ENCODE results near the gene PPP1R9B.

The PPP1R9B gene

DNA sequence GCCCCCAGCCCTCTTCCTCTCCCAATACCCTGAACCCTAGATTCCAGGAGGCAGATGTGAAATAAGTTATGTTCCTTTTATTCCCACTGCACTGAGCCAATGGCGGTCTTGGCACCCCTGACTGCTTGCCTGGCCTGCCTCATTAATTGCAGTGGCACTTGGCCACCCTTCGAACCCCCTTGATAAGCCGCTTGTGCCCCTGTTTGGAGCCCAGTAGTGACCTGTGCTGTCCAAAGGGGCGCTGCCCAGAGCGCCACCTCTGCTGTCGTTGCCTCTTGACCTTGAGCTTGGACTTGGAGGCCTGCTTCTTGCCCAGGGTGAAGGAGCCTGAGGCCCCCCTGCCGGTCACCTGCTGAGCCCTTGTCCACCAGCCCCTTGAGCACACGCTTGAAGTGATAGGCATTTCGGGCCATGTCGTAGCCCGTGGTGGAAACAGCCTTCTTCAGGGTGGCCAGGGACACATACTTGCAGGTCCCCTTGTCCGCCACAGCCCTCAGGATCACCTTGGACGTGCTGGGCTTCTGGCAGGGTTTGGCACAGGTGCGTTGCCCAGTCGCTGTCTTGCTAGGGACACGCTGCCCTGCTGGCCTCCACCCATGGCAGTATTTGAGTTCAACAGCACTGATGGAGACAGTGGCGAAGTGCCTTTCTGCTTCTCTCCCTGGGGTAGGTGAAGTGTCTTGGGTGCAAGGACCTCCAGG is 21.0 kb upstream of the PPP1R9B start:
- DNase-seq = no peak

DNA sequence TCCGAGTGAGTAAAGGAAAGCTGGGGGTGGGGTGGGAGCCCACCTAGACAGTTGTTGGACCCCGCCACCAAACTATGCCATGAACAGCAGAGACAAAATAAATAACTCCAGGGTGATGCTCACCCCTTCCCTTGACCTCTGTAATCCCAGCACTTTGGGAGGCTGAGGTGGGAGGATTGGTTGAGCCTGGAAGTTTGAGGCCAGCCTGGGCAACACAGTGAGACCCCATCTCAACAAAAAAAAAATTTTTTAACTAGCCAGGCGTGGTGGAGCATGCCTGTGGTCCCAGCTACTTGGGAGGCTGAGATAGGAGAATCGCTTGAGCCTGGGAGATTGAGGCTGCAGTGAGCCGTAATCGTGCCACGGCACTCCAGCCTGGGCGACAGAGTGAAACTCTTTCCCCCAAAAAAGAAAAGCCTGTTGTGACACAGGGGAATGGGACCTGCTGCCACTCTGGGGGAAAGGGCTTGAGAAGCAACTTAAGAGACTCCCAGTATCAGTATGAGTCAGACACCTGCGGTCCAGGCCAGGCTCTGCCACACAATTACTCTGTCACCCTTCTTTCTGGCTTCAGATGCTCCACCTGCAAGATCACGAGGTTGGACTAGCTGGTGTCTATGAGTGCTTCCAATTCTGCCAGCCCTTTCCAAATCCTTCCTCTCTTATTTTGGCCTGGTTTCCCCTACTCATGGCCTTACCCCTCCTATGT is 20.3 kb upstream of the PPP1R9B start:
- no peak for DNase-seq

GRCh38 chr17:50169881-50170459 is 19.5 kb upstream of the PPP1R9B start:
- no peak for DNase-seq

DNA sequence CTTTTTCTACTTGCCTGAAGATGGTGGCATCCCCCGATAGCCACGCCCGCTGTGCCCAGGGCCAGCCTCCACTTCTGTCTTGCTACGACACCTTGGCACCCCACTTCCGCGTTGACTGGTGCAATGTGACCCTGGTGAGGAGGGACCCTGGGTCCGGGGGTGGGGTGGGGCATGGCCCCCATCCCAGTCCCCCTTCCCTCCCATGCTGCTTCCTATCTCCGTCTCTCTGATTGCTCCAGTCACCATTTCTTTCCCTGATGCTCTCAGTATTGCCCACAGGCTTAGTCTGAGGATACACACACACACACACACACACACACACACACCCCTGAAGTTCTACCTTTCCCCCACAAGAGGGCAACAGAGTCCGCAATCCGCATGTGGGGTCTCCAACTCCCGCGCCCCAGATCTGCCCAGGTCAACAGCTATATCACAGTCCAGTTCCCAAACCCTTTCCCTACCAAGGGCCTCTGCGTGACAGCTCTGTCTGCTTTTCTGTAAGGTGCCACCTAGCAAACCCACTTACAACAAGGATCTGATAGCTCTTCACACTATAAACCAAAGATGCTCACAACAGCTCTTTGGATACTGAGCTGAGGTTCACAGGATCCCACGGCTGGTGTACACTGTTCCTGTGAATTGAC is 18.8 kb upstream of the PPP1R9B start:
- peak; percentile 69 for DNase-seq

- no peak for DNase-seq
These were observed 17.8 kb upstream of the PPP1R9B start for GRCh38 chr17:50168319-50168718.

DNA sequence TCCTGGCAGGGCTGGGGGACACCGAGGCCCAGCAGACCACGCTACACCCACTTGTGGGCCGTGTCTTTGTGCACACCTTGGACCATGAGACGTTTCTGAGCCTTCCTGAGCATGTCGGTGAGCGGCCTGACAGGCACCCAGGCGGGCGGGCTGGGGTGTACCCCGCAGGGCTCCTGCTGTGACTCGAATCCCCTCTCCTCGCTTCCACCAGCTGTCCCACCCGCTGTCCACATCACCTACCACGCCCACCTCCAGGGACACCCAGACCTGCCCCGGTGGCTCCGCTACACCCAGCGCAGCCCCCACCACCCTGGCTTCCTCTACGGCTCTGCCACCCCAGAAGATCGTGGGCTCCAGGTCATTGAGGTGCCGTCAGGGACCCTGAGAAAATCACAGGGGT is 16.9 kb upstream of the PPP1R9B start:
- no peak for DNase-seq

DNA sequence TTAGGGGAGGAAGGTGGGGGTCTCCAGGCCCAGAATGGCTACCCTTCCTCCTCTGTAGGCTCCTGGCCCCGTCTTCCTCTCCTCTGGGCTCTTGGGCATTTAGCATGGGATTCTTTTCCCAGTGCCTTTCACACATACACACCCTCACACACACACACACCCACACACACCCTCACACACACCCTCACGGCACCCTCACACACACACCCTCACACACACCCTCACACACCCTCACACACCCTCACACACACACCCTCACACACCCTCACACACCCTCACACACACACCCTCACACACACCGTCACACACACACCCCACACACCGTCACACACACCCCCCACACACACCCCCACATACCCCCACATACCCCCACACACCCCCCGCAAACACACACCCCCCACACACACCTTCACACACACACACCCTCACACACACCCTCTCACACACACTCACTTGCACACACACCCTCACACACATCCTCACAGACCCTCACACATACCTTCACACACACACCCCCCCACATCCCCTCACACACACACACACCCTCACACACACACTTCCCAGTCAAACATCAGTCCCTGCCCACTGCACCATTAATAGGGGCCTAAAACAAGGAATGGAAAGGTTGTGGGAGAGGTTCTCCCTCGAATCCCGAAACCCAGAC is 16.2 kb upstream of the PPP1R9B start:
- no peak for DNase-seq

DNA sequence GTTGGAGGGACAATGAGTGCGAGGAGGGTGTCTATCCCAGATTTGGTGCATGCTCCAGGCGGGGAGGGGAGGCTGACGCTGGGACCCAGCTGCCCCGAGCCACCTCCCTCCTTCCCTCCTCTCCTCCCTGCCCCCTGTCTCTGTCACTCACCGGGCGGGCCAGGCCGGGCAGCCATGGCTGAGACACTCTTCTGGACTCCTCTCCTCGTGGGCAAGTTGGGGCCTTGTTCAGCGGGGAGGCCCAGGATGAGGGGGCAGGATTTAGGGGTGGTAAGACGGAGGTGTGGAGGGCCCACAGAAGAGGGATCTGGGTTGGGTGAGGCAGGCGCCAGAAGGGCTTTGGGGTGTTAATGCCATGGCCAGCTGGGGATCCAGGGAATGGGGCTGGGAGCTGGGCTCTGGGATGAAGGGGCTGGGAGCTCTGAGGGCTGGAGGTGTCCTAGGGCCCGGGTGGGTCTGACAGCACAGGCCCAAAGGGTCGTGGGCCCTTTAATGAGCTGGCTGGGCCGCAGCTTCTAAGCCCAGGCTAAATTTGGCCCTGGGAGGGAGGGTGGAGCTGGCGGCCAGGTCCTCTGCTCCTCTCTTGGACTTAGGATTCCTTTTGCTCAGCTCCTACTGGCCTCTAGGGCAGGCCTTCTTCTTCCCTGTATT is 15.5 kb upstream of the PPP1R9B start, which contains the start of gene SGCA:
SGCA (plus strand) TSS at position 139 of the 651 bp plus-strand sequence; CDS start at position 175, 36 bp downstream.
- DNase-seq = no peak

GRCh38 chr17:50165466-50165865 is 15.0 kb upstream of the PPP1R9B start:
- no peak for DNase-seq

DNA sequence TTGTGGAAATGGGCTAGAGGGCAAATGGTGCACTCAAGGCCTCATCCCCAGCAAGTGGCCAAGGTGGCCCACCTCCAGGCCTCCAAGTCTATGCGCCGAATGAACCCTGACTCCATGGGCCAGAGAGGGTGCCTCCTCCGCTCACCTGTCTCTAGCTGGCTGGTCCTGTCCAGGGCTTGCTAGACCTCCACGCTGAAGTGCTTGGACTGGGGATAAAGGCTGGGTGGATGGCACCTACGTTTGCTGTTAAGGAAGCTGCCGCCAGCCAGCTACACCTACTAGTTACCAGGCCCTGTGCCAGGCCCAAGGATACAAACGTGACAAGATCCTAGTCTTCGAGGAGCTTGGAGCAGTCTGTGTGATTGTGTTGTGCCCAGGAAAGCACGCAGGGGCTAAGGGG is 14.6 kb upstream of the PPP1R9B start:
- DNase-seq = no peak

GRCh38 chr17:50164697-50164988 is 14.2 kb upstream of the PPP1R9B start:
- no peak for DNase-seq

- no peak for DNase-seq
These were observed 13.6 kb upstream of the PPP1R9B start for GRCh38 chr17:50163843-50164696.

- no peak for DNase-seq
These were observed 12.2 kb upstream of the PPP1R9B start for GRCh38 chr17:50162466-50163254.

GRCh38 chr17:50161911-50162288 is 11.4 kb upstream of the PPP1R9B start:
- DNase-seq = no peak

DNA sequence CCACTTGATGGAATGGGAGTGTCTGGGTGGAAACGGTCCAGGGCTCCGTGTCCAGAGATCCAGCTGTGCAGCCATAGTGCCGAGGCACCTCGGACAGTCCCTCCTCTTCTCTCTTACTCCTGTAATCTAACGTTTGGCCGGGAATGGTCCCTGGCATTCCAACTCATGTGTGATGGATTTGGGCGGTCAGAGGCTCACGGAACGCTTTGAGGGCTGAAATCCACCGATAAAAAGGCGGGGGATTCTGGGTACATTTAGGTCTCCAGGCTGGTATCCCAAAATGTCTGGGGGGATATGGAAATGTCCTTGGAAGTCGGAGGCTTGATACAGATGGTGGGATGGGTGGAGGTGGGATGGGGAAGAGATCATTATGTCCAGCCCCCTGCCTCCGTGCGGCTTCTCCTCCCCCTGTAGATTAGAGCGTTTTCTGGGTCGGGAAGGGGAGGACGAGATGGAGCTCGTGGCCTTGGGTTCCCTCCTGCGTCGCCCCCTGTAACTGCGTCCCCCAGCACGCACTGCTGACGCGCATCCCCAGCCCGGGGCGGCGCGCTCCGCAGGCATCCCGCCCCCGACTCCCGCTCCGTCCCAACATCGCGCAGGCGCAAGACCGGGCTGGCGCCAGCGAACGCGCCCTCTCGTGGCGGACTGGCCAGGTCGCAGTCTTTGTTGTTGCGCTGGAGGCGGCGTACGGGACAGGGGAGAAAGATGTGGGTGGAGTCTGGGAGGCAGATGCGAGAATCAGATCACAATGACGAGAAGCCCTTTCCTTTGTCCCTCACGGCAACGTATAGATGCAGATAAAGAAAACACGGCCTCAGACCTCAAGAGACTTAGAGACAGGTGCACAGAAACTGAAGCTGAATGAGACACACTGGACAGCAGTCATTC is 10.8 kb upstream of the PPP1R9B start:
- peak; percentile 94 for DNase-seq

DNA sequence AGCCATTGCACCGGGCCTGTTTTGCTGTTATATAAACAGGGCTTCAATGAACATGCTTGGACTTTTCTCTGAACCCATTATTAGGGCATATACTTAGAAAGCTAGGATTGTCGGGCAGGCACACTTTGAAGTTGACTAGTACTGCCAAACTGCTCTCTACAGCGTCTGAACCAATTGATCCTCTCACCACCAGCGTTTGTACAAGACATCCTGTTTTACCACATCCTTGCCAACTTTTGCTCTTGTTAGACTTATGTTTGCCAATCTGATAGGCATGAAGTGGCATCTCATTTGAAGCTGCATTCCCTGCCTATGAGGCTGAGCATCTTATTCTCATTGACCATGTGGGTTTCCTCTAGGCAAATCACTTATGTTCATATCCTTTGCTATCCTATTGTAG is 7.4 kb upstream of the PPP1R9B start:
- DNase-seq = no peak

DNA sequence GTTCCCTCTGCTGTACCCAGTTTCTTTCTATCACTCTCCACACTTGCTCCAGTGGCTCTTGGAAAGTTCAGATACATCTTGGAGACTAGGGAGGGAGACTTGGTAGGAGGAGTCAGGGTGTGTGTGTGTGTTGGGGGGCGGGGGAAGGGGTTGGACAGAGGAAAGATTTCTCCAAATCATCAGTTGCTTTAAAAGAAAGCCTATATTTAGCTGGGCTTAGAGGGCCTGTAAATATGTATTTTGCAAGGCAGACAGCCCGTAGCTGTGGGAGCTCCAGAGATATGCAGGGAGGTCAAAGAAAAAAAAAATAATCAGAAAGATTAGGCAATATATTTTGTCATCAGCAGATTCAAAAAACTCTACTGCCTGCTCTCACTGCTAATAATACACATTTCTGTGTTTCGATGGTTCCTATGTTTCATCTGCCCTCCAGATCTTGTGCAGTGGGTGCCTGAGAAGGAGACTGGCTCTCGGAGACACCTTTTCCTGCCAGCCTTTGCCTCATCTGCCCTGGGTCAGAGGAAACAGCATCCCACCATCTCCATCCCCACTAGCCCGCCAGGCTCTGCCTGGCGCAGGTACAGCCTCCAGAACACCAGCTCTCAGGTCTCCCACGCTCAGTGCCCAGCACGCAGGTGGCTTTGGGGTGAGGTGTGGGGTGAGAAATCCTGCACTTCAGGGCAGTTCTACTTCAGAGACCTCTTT is 4.8 kb upstream of the PPP1R9B start:
- no peak for DNase-seq

- no peak for DNase-seq
These were observed 4.1 kb upstream of the PPP1R9B start for GRCh38 chr17:50154604-50155003.
